Adrenal gland (tissue), 12 donors: ENCODE data around the gene GYS2. TPM values are rescaled to one million over a fixed set of nuclear protein-coding genes. Genes with fewer than 3 reads are reported as not detected.

Experiments used
- DNase-seq, 7 donors: peaks; one replicate each; pipeline ENCODE4 v3.0.0-alpha.2; 2019 to 2020
- H3K27ac ChIP-seq, 5 donors: fragments of 200-600 bp; sonication (generic) in 4 of 5; 1 replicate in 3 of 5; 2 replicates in 2 of 5; pipeline versions ENCODE4 v1.5.1 to v1.8.0; 2016 to 2020; ENCODE audit warnings: mild to moderate bottlenecking in 1 of 5
- H3K27me3 ChIP-seq: fragments of 200-600 bp; 2 replicates; pipeline ENCODE4 v1.8.0; 2021
- H3K36me3 ChIP-seq, 2 donors: fragments of 200-600 bp; replicated peaks in 1 of 2; 1 replicate in 1 of 2; 2 replicates in 1 of 2; pipeline versions ENCODE4 v1.5.1 to v1.8.0; 2018 to 2022
- H3K4me1 ChIP-seq, 2 donors: fragments of 200-600 bp; replicated peaks in 1 of 2; 1 replicate in 1 of 2; 2 replicates in 1 of 2; pipeline versions ENCODE4 v1.5.1 to v1.8.0; 2018 to 2021
- H3K4me3 ChIP-seq, 4 donors: fragments of 200-600 bp; sonication (generic) in 3 of 4; one replicate each; pipeline ENCODE4 v1.5.1; 2016 to 2018
- H3K9me3 ChIP-seq, 3 donors: fragments of 200-600 bp; sonication (generic) in 1 of 3; replicated peaks in 1 of 3; 1 replicate in 2 of 3; 2 replicates in 1 of 3; pipeline versions ENCODE4 v1.5.1 to v1.8.0; 2016 to 2021
- CTCF ChIP-seq, 6 experiments: fragments of 450-650 bp in 4 of 6; fragments of 200-600 bp in 2 of 6; sonication (generic) in 1 of 6; IDR thresholded peaks; 1 replicate in 5 of 6; 2 replicates in 1 of 6; pipeline versions ENCODE4 v1.5.1 to v1.8.0; 2016 to 2021; ENCODE audit warnings: antibody characterized with exemption in 6 of 6, mild to moderate bottlenecking in 2 of 6, moderate library complexity in 1 of 6
- POLR2A ChIP-seq, 2 donors: fragments of 450-650 bp; IDR thresholded peaks; one replicate each; pipeline ENCODE4 v1.6.1; 2017; ENCODE audit warnings: antibody characterized with exemption in 2 of 2, mild to moderate bottlenecking in 2 of 2, moderate library complexity in 1 of 2
- WGBS, 4 donors: extraction: QIAGEN DNeasy Blood & Tissue Kit in 2 of 4; methylation state at CpG; one replicate each; pipeline versions ENCODE4 v1.1.5 to v1.1.7; 2013 to 2017; 5-methylcytosine and 5-hydroxymethylcytosine counted together
- intact Hi-C, 2 donors: fragments of 100-400 bp; cut with DNase I; formaldehyde crosslinking; loops; one replicate each; pipeline versions ENCODE4 v1.14.1 to v1.15.0; 2022 to 2023
- polyA plus RNA-seq, 3 donors: library from polyadenylated mRNA; stranded (reverse); fragments of 200-250 nt in 2 of 3; fragments of 350-450 nt in 1 of 3; fragmentation: Illumina TruSeq in 1 of 3; extraction: RNeasy Lipid Tissue Mini Kit (QIAGEN cat#74804) in 1 of 3; gene quantifications; one replicate each; pipeline ENCODE4 v1.2.3, GENCODE V29; 2013 to 2014
- total RNA-seq, 9 donors: library from RNA; depleted of rRNA in 4 of 9; stranded (reverse); fragments of >200 nt in 4 of 9; fragments of 120-200 nt in 1 of 9; fragmentation: NEBNext Ultra II Directional in 1 of 9; extraction: Animal tissue kit (Norgen Biotek cat#: 25700) in 1 of 9; gene quantifications; one replicate each; pipeline versions ENCODE4 v1.1.0 to v1.2.4, GENCODE V29; 2013 to 2023
- donor health status: healthy with polysubstance abuse.
- donor health status: Bipolar disorder and iron deficiency.
- donor health status: DM: yes; HTN: yes; CAD: no.
- donor health status: DM: no; HTN: no; CAD: no.
- donor health status: DM: no; HTN: no; CAD: no.
- donor health status: DM: yes; HTN: yes; CAD: no.

Gene GYS2
- total and polyA plus RNA-seq, 12 donors: 0.05 to 0.23 (median 0.07) TPM; not detected in 7

GRCh38 chr12:21526721-21527345 is 77.8 kb downstream of the GYS2 start:
- no peaks in the 10 kb centered on the region for H3K27me3 ChIP-seq
- H3K9me3 ChIP-seq: no peaks in the 10 kb centered on the region
- no peak overlapping the region for H3K27ac ChIP-seq
- WGBS, 4 donors: 34 to 43% (median 36%) methylated on average over 12 of the region's 12 CpGs
- no peak overlapping the region for H3K4me3 ChIP-seq
- H3K36me3 ChIP-seq: no peaks in the 10 kb centered on the region
- H3K4me1 ChIP-seq: no peaks in the 10 kb centered on the region
- no peak for DNase-seq
- no peak for TF ChIP-seq CTCF (IDR thresholded peaks at IDR 0.05)
- intact Hi-C loops: no loop called here

GRCh38 chr12:21526053-21526452 is 78.6 kb downstream of the GYS2 start, which contains the start of gene SPX:
Gene SPX (plus strand): TSS chr12:21526296. CDS start chr12:21526473, 177 bp downstream.
- TF ChIP-seq POLR2A (IDR thresholded peaks at IDR 0.05): no peak
- TF ChIP-seq CTCF (IDR thresholded peaks at IDR 0.05): no peak
- Histone ChIP-seq H3K9me3 (no peaks in the 10 kb centered on the region), H3K27me3 (no peaks in the 10 kb centered on the region), H3K36me3 (no peaks in the 10 kb centered on the region), H3K4me3 (no peak within 1 kb of the TSS), H3K27ac (no peak within 1 kb of the TSS), H3K4me1 (no peaks in the 10 kb centered on the region)
- intact Hi-C loops: no loop called here
- no peak for DNase-seq
- 91 to 94% (median 93%) methylated on average over 1 of the region's 1 CpG for WGBS, 4 donors

GRCh38 chr12:21523148-21523547 is 81.5 kb downstream of the GYS2 start:
- Histone ChIP-seq H3K36me3 (no peaks in the 10 kb centered on the region), H3K4me1 (no peaks in the 10 kb centered on the region), H3K4me3 (no peak overlapping the region), H3K27ac (no peak overlapping the region), H3K9me3 (no peaks in the 10 kb centered on the region), H3K27me3 (no peaks in the 10 kb centered on the region)
- intact Hi-C loops: no loop called here
- no peak for TF ChIP-seq CTCF (IDR thresholded peaks at IDR 0.05)
- no peak for TF ChIP-seq POLR2A (IDR thresholded peaks at IDR 0.05)
- no peak for DNase-seq

- H3K4me3 ChIP-seq: no peak overlapping the region
- H3K4me1 ChIP-seq: no peaks in the 10 kb centered on the region
- no peak overlapping the region for H3K27ac ChIP-seq
- TF ChIP-seq CTCF (IDR thresholded peaks at IDR 0.05) (no peak), POLR2A (IDR thresholded peaks at IDR 0.05) (no peak)
- WGBS, 4 donors: 53 to 64% (median 61%) methylated on average over 1 of the region's 1 CpG
- peaks cover 0 to 4% of the 10 kb centered on the region in 2 donors for H3K36me3 ChIP-seq
- intact Hi-C loops: no loop called here
- DNase-seq: no peak
- H3K9me3 ChIP-seq: no peaks in the 10 kb centered on the region
- no peaks in the 10 kb centered on the region for H3K27me3 ChIP-seq
Observed at GRCh38 chr12:21521541-21521940, 83.1 kb downstream of the GYS2 start.
